ENCODE measurements around the gene OR2F2.

- no peak for TF ChIP-seq CTCF (IDR thresholded peaks at IDR 0.05; ENCODE audit: insufficient read depth, low read depth, low read length)
- TF ChIP-seq EZH2 (IDR thresholded peaks at IDR 0.05; ENCODE audit: insufficient read depth, low read length): no peak
Measured at GRCh38 chr7:143889068-143889467, 46.0 kb upstream of the OR2F2 start.
